ENCODE data around the gene HAUS7.

DNA sequence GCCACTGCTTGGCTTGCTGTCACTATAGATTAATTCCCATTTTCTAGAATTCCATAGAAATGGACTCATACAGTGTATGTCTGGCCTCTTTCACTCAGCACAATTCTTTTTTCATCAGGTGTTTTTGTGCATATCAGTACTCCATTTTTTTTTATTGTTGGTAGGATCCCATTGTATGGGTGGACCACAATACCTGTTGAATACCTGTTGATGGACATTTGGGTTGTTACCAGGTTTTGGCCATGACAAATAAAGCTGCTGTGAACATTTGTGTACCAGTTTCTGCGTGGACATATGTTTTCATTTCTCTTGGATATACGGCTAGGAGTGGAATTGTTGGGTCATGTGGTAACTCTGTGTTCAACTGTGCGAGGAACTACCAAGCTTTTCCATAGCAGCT, 44.2 kb downstream of the HAUS7 start:
- TF ChIP-seq, protein P1, sequence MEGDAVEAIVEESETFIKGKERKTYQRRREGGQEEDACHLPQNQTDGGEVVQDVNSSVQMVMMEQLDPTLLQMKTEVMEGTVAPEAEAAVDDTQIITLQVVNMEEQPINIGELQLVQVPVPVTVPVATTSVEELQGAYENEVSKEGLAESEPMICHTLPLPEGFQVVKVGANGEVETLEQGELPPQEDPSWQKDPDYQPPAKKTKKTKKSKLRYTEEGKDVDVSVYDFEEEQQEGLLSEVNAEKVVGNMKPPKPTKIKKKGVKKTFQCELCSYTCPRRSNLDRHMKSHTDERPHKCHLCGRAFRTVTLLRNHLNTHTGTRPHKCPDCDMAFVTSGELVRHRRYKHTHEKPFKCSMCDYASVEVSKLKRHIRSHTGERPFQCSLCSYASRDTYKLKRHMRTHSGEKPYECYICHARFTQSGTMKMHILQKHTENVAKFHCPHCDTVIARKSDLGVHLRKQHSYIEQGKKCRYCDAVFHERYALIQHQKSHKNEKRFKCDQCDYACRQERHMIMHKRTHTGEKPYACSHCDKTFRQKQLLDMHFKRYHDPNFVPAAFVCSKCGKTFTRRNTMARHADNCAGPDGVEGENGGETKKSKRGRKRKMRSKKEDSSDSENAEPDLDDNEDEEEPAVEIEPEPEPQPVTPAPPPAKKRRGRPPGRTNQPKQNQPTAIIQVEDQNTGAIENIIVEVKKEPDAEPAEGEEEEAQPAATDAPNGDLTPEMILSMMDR (IDR thresholded peaks at IDR 0.05), result no peak
- TF ChIP-seq POLR2A (IDR thresholded peaks at IDR 0.05; ENCODE audit: low read length) (no peak), EP300 (IDR thresholded peaks at IDR 0.05) (no peak), CHD4 (IDR thresholded peaks at IDR 0.05; ENCODE audit: borderline replicate concordance) (no peak), MAFK (IDR thresholded peaks at IDR 0.05; ENCODE audit: partially characterized antibody) (no peak), RARB (CRISPR knock-in tag; IDR thresholded peaks at IDR 0.05) (no peak), HOXB13 (CRISPR knock-in tag; IDR thresholded peaks at IDR 0.05; ENCODE audit: low read depth) (no peak), CHD2 (IDR thresholded peaks at IDR 0.05; ENCODE audit: low read length, partially characterized antibody) (no peak)
- TF ChIP-seq, protein P2, sequence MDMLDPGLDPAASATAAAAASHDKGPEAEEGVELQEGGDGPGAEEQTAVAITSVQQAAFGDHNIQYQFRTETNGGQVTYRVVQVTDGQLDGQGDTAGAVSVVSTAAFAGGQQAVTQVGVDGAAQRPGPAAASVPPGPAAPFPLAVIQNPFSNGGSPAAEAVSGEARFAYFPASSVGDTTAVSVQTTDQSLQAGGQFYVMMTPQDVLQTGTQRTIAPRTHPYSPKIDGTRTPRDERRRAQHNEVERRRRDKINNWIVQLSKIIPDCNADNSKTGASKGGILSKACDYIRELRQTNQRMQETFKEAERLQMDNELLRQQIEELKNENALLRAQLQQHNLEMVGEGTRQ (IDR thresholded peaks at IDR 0.05), result no peak
- TF ChIP-seq, protein P3, sequence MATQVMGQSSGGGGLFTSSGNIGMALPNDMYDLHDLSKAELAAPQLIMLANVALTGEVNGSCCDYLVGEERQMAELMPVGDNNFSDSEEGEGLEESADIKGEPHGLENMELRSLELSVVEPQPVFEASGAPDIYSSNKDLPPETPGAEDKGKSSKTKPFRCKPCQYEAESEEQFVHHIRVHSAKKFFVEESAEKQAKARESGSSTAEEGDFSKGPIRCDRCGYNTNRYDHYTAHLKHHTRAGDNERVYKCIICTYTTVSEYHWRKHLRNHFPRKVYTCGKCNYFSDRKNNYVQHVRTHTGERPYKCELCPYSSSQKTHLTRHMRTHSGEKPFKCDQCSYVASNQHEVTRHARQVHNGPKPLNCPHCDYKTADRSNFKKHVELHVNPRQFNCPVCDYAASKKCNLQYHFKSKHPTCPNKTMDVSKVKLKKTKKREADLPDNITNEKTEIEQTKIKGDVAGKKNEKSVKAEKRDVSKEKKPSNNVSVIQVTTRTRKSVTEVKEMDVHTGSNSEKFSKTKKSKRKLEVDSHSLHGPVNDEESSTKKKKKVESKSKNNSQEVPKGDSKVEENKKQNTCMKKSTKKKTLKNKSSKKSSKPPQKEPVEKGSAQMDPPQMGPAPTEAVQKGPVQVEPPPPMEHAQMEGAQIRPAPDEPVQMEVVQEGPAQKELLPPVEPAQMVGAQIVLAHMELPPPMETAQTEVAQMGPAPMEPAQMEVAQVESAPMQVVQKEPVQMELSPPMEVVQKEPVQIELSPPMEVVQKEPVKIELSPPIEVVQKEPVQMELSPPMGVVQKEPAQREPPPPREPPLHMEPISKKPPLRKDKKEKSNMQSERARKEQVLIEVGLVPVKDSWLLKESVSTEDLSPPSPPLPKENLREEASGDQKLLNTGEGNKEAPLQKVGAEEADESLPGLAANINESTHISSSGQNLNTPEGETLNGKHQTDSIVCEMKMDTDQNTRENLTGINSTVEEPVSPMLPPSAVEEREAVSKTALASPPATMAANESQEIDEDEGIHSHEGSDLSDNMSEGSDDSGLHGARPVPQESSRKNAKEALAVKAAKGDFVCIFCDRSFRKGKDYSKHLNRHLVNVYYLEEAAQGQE (IDR thresholded peaks at IDR 0.05), result no peak
- TF ChIP-seq, protein P4, sequence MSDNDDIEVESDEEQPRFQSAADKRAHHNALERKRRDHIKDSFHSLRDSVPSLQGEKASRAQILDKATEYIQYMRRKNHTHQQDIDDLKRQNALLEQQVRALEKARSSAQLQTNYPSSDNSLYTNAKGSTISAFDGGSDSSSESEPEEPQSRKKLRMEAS (IDR thresholded peaks at IDR 0.05), result no peak

All from A549 (cell line).